Measurements from ENCODE around the gene PPP1R12C. TPM values are rescaled to one million over a fixed set of nuclear protein-coding genes. Genes with fewer than 3 reads are reported as not detected.

The PPP1R12C gene
- total RNA-seq, 2 donors from 2014 or later = 82.6 to 112 TPM

DNA sequence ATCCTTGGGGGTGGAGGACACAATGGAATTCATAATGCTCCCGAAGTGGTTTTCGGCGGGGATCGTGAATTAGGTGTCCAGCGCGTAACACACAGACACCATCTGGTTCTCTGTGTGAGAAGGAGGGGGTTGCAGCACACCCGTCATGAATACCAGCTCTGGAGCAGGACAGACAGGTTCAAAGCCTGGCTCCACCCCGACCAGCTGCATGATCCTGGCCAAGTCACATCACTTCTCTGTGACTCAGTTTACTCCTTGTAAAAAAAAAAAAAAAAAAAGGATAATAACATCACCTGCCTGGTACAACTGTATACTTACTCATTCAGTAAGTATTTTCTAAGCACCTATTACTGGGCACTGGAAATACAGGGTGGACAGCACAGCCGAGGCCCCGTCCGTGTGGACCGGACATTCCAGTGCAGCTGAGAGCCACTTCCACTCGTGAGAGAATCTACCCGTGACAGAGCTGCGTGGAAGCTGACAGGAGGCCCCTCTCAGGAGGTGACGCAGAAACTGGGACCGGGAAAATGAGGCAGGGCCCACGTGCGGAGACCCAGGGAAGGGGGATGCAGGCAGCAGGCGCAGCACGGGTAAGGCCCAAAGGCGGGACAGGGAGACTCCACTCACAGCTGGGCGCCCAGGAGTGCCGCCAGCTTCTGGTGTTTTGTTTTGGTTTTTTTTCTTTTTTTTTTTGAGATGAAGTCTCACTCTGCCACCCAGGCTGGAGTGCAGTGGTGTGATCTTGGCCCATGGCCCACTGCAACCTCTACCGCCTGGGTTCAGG is 66.5 kb downstream of the PPP1R12C start:
- H3K27ac ChIP-seq = no peak overlapping the region
- no peak for DNase-seq
- H3K27me3 ChIP-seq = no peaks in the 10 kb centered on the region
- no peaks in the 10 kb centered on the region for H3K9me3 ChIP-seq
- H3K4me3 ChIP-seq = no peak overlapping the region
- no peak overlapping the region for H3K9ac ChIP-seq (ENCODE audit: low read depth in 2 of 2, low read length in 2 of 2)
- H3K4me1 ChIP-seq = no peaks in the 10 kb centered on the region
- H3K36me3 ChIP-seq = peaks cover 23% of the 10 kb centered on the region
- no peak for TF ChIP-seq CTCF (IDR thresholded peaks at IDR 0.05)
- intact Hi-C loops (cut with DNase I) = no loop called here

GRCh38 chr19:55048446-55048845 is 69.0 kb downstream of the PPP1R12C start:
- no peak overlapping the region for H3K27ac ChIP-seq
- intact Hi-C loops (cut with DNase I) = no loop called here
- TF ChIP-seq CTCF (IDR thresholded peaks at IDR 0.05) = no peak
- no peak overlapping the region for H3K4me3 ChIP-seq
- no peaks in the 10 kb centered on the region for H3K4me1 ChIP-seq
- DNase-seq = no peak
- peaks cover 23% of the 10 kb centered on the region for H3K36me3 ChIP-seq
- no peaks in the 10 kb centered on the region for H3K27me3 ChIP-seq
- H3K9ac ChIP-seq (ENCODE audit: low read depth in 2 of 2, low read length in 2 of 2) = no peak overlapping the region
- H3K9me3 ChIP-seq = no peaks in the 10 kb centered on the region

- Histone ChIP-seq H3K4me1 (no peaks in the 10 kb centered on the region), H3K4me3 (no peak overlapping the region), H3K9me3 (no peaks in the 10 kb centered on the region), H3K9ac (ENCODE audit: low read depth in 2 of 2, low read length in 2 of 2) (no peak overlapping the region), H3K27ac (no peak overlapping the region), H3K36me3 (peaks cover 23% of the 10 kb centered on the region), H3K27me3 (no peaks in the 10 kb centered on the region)
- no peak for TF ChIP-seq CTCF (IDR thresholded peaks at IDR 0.05)
- no peak for DNase-seq
- intact Hi-C loops (cut with DNase I) = no loop called here
Measured at GRCh38 chr19:55047951-55048350, 69.5 kb downstream of the PPP1R12C start.

DNA sequence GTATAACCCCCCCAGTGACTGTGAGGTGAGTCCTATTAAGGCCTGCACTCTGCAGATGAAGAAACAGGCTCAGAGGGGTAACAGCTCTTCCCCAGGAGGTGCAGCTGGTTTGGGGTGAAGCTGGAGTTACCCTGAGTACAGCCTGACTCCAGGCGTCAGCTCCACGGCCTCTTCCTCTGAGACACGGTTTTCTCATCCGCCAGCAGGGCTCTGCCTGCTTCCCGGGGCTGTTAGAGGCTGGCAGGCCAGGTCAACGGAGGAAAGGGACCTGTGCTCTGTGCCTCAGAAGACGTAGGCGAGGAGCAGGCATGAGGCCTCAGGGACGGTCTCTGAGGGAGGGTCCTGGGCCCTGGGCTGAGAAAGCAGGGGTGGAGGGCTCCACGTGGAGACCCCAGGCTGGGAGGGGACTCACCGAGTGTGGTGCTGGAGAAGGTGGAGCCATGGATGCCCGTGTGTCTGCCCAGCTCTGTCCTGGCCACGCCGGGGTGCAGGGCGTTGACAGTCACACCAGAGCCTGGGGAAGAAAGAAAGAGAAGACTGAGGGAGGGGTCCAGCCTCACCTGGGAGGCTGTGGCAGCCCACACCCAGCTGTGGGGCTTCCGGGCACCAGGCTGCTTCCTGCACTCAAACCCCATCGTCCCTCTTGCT is 70.3 kb downstream of the PPP1R12C start:
- Histone ChIP-seq H3K9ac (ENCODE audit: low read depth in 2 of 2, low read length in 2 of 2) (no peak overlapping the region), H3K36me3 (peaks cover 23% of the 10 kb centered on the region), H3K4me1 (no peaks in the 10 kb centered on the region), H3K27me3 (no peaks in the 10 kb centered on the region), H3K4me3 (no peak overlapping the region), H3K27ac (no peak overlapping the region), H3K9me3 (no peaks in the 10 kb centered on the region)
- no peak for DNase-seq
- intact Hi-C loops (cut with DNase I) = no loop called here
- no peak for TF ChIP-seq CTCF (IDR thresholded peaks at IDR 0.05)

GRCh38 chr19:55044771-55045716 is 72.4 kb downstream of the PPP1R12C start:
- Histone ChIP-seq H3K4me1 (no peaks in the 10 kb centered on the region), H3K4me3 (no peak overlapping the region), H3K27ac (no peak overlapping the region), H3K9me3 (no peaks in the 10 kb centered on the region), H3K9ac (ENCODE audit: low read depth in 2 of 2, low read length in 2 of 2) (no peak overlapping the region), H3K27me3 (no peaks in the 10 kb centered on the region), H3K36me3 (peaks cover 23% of the 10 kb centered on the region)
- no peak for DNase-seq
- no peak for TF ChIP-seq CTCF (IDR thresholded peaks at IDR 0.05)
- intact Hi-C loops (cut with DNase I) = no loop called here
